Nephron (organoid): ENCODE measurements around the gene DDOST.

ENCODE experiments used
- H3K27ac Mint-ChIP-seq, 3 experiments: 2 replicates each; pipeline ENCODE4 v1.8.0; 2020; ENCODE audit warnings: mixed read lengths in 3 of 3, mild to moderate bottlenecking in 2 of 3, moderate library complexity in 1 of 3
- H3K27me3 Mint-ChIP-seq: 2 replicates; pipeline ENCODE4 v1.8.0; 2021; ENCODE audit warnings: low read depth, mild to moderate bottlenecking, moderate library complexity, mixed read lengths
- H3K36me3 Mint-ChIP-seq: 2 replicates; pipeline ENCODE4 v1.8.0; 2020; ENCODE audit warnings: low read depth, mixed read lengths
- H3K4me1 Mint-ChIP-seq: 2 replicates; pipeline ENCODE4 v1.8.0; 2020; ENCODE audit warnings: mixed read lengths
- H3K4me3 Mint-ChIP-seq, 3 experiments: 2 replicates each; pipeline ENCODE4 v1.8.0; 2020; ENCODE audit warnings: mild to moderate bottlenecking in 3 of 3, mixed read lengths in 3 of 3, moderate library complexity in 2 of 3
- H3K9me3 Mint-ChIP-seq: 2 replicates; pipeline ENCODE4 v1.8.0; 2020; ENCODE audit warnings: mixed read lengths
- CTCF ChIP-seq, 3 experiments: fragments of 200-600 bp; sonication (generic); IDR thresholded peaks; one replicate each; pipeline ENCODE4 v1.5.0; 2021; ENCODE audit warnings: antibody characterized with exemption in 3 of 3; ENCODE audit not compliant: unreplicated experiment in 3 of 3

DDOST gene

GRCh38 chr1:20696397-20697333 lies 35.5 kb upstream of the DDOST start:
- Mint-ChIP-seq H3K27ac (peak overlapping the region; percentile 80 to 87 (median 83)), H3K9me3 (peaks cover 8% of the 10 kb centered on the region)

GRCh38 chr1:20695515-20695914 lies 34.3 kb upstream of the DDOST start:
- H3K4me1 Mint-ChIP-seq = peaks cover 13% of the 10 kb centered on the region
- no peaks in the 10 kb centered on the region for H3K27me3 Mint-ChIP-seq
- no peak for TF ChIP-seq CTCF (IDR thresholded peaks at IDR 0.05; ENCODE audit: unreplicated experiment in 3 of 3)
- H3K27ac Mint-ChIP-seq = peak overlapping the region in 1 of 3 experiments; percentile 6
- H3K36me3 Mint-ChIP-seq = no peaks in the 10 kb centered on the region
- peaks cover 8% of the 10 kb centered on the region for H3K9me3 Mint-ChIP-seq
- peak overlapping the region in 2 of 3 experiments; percentile 88 to 89 for H3K4me3 Mint-ChIP-seq

More at GRCh38 chr1:20696397-20697333, 35.5 kb upstream of the DDOST start:
- peak overlapping the region; percentile 88 to 89 (median 89) for H3K4me3 Mint-ChIP-seq
- H3K4me1 Mint-ChIP-seq = peaks cover 15% of the 10 kb centered on the region
- no peaks in the 10 kb centered on the region for H3K27me3 Mint-ChIP-seq
- H3K36me3 Mint-ChIP-seq = no peaks in the 10 kb centered on the region
- peak; percentile 86 to 99 (median 98) for TF ChIP-seq CTCF (IDR thresholded peaks at IDR 0.05; ENCODE audit: unreplicated experiment in 3 of 3)

DNA sequence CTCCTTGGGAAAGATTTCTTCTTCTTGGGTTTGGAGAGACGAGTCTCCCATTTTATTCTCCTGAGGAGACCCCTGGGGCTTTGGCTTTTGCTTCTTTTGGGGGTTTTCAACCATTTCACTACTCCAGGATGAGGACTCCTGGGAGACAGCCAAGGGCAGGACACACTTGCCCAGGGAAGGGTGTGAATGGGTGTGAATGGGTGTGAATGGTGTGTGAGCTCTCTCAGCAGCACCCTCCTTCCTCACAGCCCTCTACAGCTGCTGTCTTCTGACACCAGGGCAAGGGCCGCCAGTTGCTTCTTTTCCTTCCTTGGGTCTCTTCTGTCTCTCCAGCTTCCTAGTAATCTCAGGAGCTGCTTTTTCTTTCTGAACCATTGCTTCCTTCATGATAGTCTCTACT lies 32.5 kb upstream of the DDOST start:
- no peak overlapping the region for H3K27ac Mint-ChIP-seq
- peaks cover 8% of the 10 kb centered on the region for H3K9me3 Mint-ChIP-seq
- H3K4me3 Mint-ChIP-seq = no peak overlapping the region
- H3K36me3 Mint-ChIP-seq = no peaks in the 10 kb centered on the region
- H3K4me1 Mint-ChIP-seq = peaks cover 4% of the 10 kb centered on the region
- H3K27me3 Mint-ChIP-seq = no peaks in the 10 kb centered on the region
- no peak for TF ChIP-seq CTCF (IDR thresholded peaks at IDR 0.05; ENCODE audit: unreplicated experiment in 3 of 3)

DNA sequence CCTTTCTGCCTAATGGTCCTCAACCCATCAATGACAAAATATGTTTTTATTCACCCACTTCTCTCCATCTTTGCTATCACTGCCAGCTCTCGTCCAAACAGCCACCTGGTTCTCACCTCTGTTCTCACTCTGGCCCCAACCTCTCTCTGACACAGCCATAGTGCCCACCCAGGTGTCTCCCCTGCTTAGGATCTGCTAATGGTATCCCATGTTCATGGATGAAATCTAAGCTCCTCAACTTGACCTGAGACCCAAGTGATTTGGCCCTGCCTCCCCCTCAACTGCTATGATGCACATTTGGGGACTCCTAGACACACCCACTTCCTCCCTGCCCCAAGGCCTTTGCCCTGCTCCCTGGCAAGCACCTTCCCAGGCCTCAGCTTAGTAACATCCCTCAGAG lies 30.7 kb upstream of the DDOST start:
- Mint-ChIP-seq H3K9me3 (peaks cover 8% of the 10 kb centered on the region), H3K36me3 (no peaks in the 10 kb centered on the region), H3K27ac (no peak overlapping the region), H3K4me1 (no peaks in the 10 kb centered on the region), H3K4me3 (no peak overlapping the region), H3K27me3 (no peaks in the 10 kb centered on the region)
- no peak for TF ChIP-seq CTCF (IDR thresholded peaks at IDR 0.05; ENCODE audit: unreplicated experiment in 3 of 3)

DNA sequence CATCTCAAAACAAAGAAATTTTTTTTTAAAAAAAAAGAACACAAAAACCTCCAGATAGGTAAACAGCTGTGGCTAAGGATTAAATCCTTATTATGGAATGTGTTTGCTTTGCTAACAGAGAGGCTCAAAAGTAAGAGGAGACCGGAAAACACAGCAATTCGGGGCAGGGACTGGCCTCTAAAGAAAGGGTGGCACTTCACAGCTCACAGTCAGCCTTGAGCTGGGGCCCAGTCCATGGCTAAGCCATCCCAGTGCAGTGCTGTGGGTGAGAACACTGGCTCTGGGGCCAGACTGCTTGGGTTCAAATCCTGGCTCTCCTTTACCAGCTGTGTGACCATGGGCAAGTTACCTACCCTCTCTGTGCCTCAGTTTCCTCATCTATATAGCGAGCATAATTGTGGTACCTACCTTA lies 28.5 kb upstream of the DDOST start:
- Mint-ChIP-seq H3K27ac (no peak overlapping the region), H3K4me1 (peaks cover 9% of the 10 kb centered on the region), H3K9me3 (peaks cover 8% of the 10 kb centered on the region), H3K4me3 (no peak overlapping the region), H3K36me3 (no peaks in the 10 kb centered on the region), H3K27me3 (no peaks in the 10 kb centered on the region)
- TF ChIP-seq CTCF (IDR thresholded peaks at IDR 0.05; ENCODE audit: unreplicated experiment in 3 of 3) = no peak
